SK-N-SH treated with all-trans-retinoic acid at 6 μM for 48 hours (cell line): ENCODE data around the gene GRN.

Experiments
- ATAC-seq: fragments of 200-7000 bp; cut with Tn5 transposase; 3 replicates; pipeline ENCODE4 v1.9.1; 2020; ENCODE audit warnings: mild to moderate bottlenecking, moderate library complexity
- ARNTL ChIP-seq: fragments of 450-650 bp; formaldehyde crosslinking; IDR thresholded peaks from 2 replicates; pipeline ENCODE4 v1.5.0; 2020; ENCODE audit warnings: low read depth, mild to moderate bottlenecking, moderate library complexity, borderline replicate concordance
- BACH2 ChIP-seq: fragments of 250-450 bp; sonication (Bioruptor Pico); IDR thresholded peaks from 2 replicates; pipeline ENCODE4 v1.9.0; 2021; ENCODE audit warnings: mild to moderate bottlenecking, borderline replicate concordance
- CREB5 ChIP-seq: fragments of 250-450 bp; sonication (Bioruptor Pico); IDR thresholded peaks from 2 replicates; pipeline ENCODE4 v1.5.1; 2020; ENCODE audit warnings: low read depth, mild to moderate bottlenecking, moderate library complexity
- CSDC2 ChIP-seq: fragments of 250-450 bp; sonication (Bioruptor Pico); IDR thresholded peaks from 2 replicates; pipeline ENCODE4 v1.5.0; 2020; ENCODE audit warnings: mild to moderate bottlenecking, moderate library complexity
- ESRRG ChIP-seq: fragments of 250-450 bp; sonication (Bioruptor Pico); IDR thresholded peaks from 2 replicates; pipeline ENCODE4 v1.6.1; 2021; ENCODE audit warnings: mild to moderate bottlenecking
- GLIS3 ChIP-seq: fragments of 250-450 bp; sonication (Bioruptor Pico); IDR thresholded peaks from 2 replicates; pipeline ENCODE4 v1.5.0; 2020; ENCODE audit warnings: mild to moderate bottlenecking, moderate library complexity
- ISL1 ChIP-seq: fragments of 250-450 bp; sonication (Bioruptor Pico); IDR thresholded peaks from 2 replicates; pipeline ENCODE4 v2.1.2; 2022; ENCODE audit warnings: mild to moderate bottlenecking, moderate library complexity
- OSR1 ChIP-seq: fragments of 250-450 bp; sonication (Bioruptor Pico); IDR thresholded peaks from 2 replicates; pipeline ENCODE4 v1.8.0; 2022; ENCODE audit warnings: moderate library complexity, mild to moderate bottlenecking, inconsistent platforms
- PATZ1 ChIP-seq: fragments of 250-450 bp; sonication (Bioruptor Pico); IDR thresholded peaks from 2 replicates; pipeline ENCODE4 v1.8.0; 2020; ENCODE audit warnings: mild to moderate bottlenecking, moderate library complexity, borderline replicate concordance
- POU6F1 ChIP-seq: fragments of 250-450 bp; sonication (Bioruptor Pico); IDR thresholded peaks from 2 replicates; pipeline ENCODE4 v1.8.0; 2021; ENCODE audit warnings: low read depth, mild to moderate bottlenecking, moderate library complexity, borderline replicate concordance
- PPARA ChIP-seq: fragments of 250-450 bp; sonication (Bioruptor Pico); IDR thresholded peaks from 2 replicates; pipeline ENCODE4 v1.5.0; 2020; ENCODE audit warnings: mild to moderate bottlenecking, borderline replicate concordance
- RARB ChIP-seq: fragments of 250-450 bp; sonication (Bioruptor Pico); IDR thresholded peaks from 2 replicates; pipeline ENCODE4 v1.8.0; 2021; ENCODE audit warnings: mild to moderate bottlenecking, moderate library complexity
- SNAI2 ChIP-seq: fragments of 250-450 bp; sonication (Bioruptor Pico); IDR thresholded peaks from 2 replicates; pipeline ENCODE4 v1.5.0; 2020; ENCODE audit warnings: mild to moderate bottlenecking, moderate library complexity
- TCF4 ChIP-seq: fragments of 250-450 bp; sonication (Bioruptor Pico); IDR thresholded peaks from 2 replicates; pipeline ENCODE4 v1.8.0; 2021; ENCODE audit warnings: mild to moderate bottlenecking, moderate library complexity, borderline replicate concordance
- TOX ChIP-seq: fragments of 250-450 bp; sonication (Bioruptor Pico); IDR thresholded peaks from 2 replicates; pipeline ENCODE4 v1.8.0; 2021; ENCODE audit warnings: mild to moderate bottlenecking, moderate library complexity, borderline replicate concordance
- TSHZ2 ChIP-seq: fragments of 250-450 bp; sonication (Bioruptor Pico); IDR thresholded peaks from 2 replicates; pipeline ENCODE4 v1.5.0; 2020; ENCODE audit warnings: mild to moderate bottlenecking, moderate library complexity
- ZFP3 ChIP-seq: fragments of 250-450 bp; sonication (Bioruptor Pico); IDR thresholded peaks from 2 replicates; pipeline ENCODE4 v1.5.0; 2020; ENCODE audit warnings: mild to moderate bottlenecking, moderate library complexity
- ZFP30 ChIP-seq: fragments of 450-650 bp; formaldehyde crosslinking; IDR thresholded peaks from 2 replicates; pipeline ENCODE4 v1.5.0; 2022; ENCODE audit warnings: mild to moderate bottlenecking, moderate library complexity
- ZNF565 ChIP-seq: fragments of 450-650 bp; formaldehyde crosslinking; conservative IDR thresholded peaks from 2 replicates; pipeline ENCODE4 v1.5.0; 2020; ENCODE audit warnings: low read depth, mild to moderate bottlenecking, moderate library complexity
- ZNF70 ChIP-seq: fragments of 450-650 bp; formaldehyde crosslinking; IDR thresholded peaks from 2 replicates; pipeline ENCODE4 v1.5.0; 2020; ENCODE audit warnings: mild to moderate bottlenecking, moderate library complexity
- ZNF8 ChIP-seq: fragments of 450-650 bp; formaldehyde crosslinking; IDR thresholded peaks from 2 replicates; pipeline ENCODE4 v1.5.0; 2020; ENCODE audit warnings: mild to moderate bottlenecking, moderate library complexity

Gene GRN

GRCh38 chr17:44351464-44351863 is 6.4 kb downstream of the GRN start (continued):
- TF ChIP-seq TSHZ2 (CRISPR knock-in tag) (no peak), GLIS3 (CRISPR knock-in tag) (no peak), TCF4 (CRISPR knock-in tag) (no peak)

- TF ChIP-seq RARB (CRISPR knock-in tag): no peak
- no peak for TF ChIP-seq ISL1 (CRISPR knock-in tag)
- TF ChIP-seq PPARA (CRISPR knock-in tag): no peak
- no peak for TF ChIP-seq TOX (CRISPR knock-in tag)
- no peak for TF ChIP-seq CSDC2 (CRISPR knock-in tag)
- no peak for TF ChIP-seq ARNTL (CRISPR knock-in tag)
- no peak for TF ChIP-seq TCF4 (CRISPR knock-in tag)
- TF ChIP-seq OSR1 (CRISPR knock-in tag): no peak
- no peak for ATAC-seq
Measured at GRCh38 chr17:44351961-44352827, 7.1 kb downstream of the GRN start.

- TF ChIP-seq ZFP30 (CRISPR knock-in tag) (no peak), ZNF565 (CRISPR knock-in tag) (no peak), POU6F1 (CRISPR knock-in tag) (no peak), ARNTL (CRISPR knock-in tag) (no peak), BACH2 (CRISPR knock-in tag) (no peak), OSR1 (CRISPR knock-in tag) (no peak), RARB (CRISPR knock-in tag) (no peak), ZNF70 (CRISPR knock-in tag) (no peak), PPARA (CRISPR knock-in tag) (no peak), ZFP3 (CRISPR knock-in tag) (no peak), ZNF8 (CRISPR knock-in tag) (no peak), ESRRG (CRISPR knock-in tag) (no peak), TCF4 (CRISPR knock-in tag) (no peak), PATZ1 (no peak), GLIS3 (CRISPR knock-in tag) (no peak), SNAI2 (CRISPR knock-in tag) (no peak), TSHZ2 (CRISPR knock-in tag) (no peak), CREB5 (CRISPR knock-in tag) (no peak)
- TF ChIP-seq, all 23 proteins: peak for 0
- no peak for ATAC-seq
Measured at GRCh38 chr17:44352828-44353671, 7.9 kb downstream of the GRN start.
